Measurements from ENCODE around the gene FOXP2.

DNA sequence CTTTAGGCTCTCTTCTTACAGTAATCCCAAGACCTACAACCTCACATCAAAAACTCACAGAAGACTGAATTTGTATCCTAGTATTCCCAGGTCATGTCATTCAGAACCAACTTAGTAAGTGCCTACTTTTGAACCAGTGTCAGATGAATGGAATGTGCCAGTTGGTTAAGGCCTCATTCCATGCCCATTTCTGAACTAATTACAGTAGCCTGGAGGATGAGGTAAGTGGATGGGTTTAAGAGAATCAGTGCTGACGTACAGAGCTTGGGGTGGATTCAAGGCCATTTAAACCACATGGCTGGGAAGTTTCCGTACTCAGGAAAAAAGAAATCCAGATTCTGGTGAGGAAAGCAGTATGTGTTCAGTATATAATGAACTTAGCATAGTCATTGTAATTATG is 21.9 kb upstream of the FOXP2 start:
- no peak for TF ChIP-seq EP300 (IDR thresholded peaks at IDR 0.05)
- TF ChIP-seq, protein P1, sequence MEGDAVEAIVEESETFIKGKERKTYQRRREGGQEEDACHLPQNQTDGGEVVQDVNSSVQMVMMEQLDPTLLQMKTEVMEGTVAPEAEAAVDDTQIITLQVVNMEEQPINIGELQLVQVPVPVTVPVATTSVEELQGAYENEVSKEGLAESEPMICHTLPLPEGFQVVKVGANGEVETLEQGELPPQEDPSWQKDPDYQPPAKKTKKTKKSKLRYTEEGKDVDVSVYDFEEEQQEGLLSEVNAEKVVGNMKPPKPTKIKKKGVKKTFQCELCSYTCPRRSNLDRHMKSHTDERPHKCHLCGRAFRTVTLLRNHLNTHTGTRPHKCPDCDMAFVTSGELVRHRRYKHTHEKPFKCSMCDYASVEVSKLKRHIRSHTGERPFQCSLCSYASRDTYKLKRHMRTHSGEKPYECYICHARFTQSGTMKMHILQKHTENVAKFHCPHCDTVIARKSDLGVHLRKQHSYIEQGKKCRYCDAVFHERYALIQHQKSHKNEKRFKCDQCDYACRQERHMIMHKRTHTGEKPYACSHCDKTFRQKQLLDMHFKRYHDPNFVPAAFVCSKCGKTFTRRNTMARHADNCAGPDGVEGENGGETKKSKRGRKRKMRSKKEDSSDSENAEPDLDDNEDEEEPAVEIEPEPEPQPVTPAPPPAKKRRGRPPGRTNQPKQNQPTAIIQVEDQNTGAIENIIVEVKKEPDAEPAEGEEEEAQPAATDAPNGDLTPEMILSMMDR (IDR thresholded peaks at IDR 0.05): no peak
